ENCODE data around the gene ANGPTL7.
"Not testable (repeated sequence)": the region's sequence is repeated elsewhere in the genome, so short reads cannot be mapped to it uniquely, and the experiment has no call there.

The ANGPTL7 gene, protein sequence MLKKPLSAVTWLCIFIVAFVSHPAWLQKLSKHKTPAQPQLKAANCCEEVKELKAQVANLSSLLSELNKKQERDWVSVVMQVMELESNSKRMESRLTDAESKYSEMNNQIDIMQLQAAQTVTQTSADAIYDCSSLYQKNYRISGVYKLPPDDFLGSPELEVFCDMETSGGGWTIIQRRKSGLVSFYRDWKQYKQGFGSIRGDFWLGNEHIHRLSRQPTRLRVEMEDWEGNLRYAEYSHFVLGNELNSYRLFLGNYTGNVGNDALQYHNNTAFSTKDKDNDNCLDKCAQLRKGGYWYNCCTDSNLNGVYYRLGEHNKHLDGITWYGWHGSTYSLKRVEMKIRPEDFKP

DNA sequence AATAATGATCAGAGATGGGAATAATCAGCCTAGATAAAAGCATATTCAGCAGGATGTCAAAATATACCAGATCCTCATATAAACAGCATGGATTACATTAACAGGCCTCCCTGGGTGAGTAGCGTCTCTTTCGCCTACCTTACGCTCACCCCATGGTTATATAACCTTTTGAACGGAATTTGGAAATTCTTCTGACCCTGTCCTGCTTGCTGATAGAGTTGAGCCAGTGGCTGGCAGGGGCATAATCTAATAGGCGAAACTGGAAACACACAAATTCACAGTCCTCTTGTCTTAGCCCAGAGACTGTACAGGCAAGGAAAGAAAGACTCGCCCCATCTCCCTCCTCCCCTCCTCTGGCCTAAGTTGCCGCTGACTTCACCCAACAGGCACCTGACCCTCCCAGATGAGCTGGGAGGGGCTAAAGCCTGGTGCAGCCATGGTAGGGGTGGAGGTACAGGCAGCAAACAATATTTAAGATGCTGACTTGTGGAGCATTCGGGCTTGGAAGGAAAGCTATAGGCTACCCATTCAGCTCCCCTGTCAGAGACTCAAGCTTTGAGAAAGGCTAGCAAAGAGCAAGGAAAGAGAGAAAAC is at the start of gene ANGPTL7:
Gene ANGPTL7 (plus strand): TSS at position 498 of the 594 bp plus-strand sequence. CDS start 225 bp downstream, outside the sequence.
- in situ Hi-C loops (cut with MboI; ENCODE audit: low sequenced_read_pairs) = no loop called here

DNA sequence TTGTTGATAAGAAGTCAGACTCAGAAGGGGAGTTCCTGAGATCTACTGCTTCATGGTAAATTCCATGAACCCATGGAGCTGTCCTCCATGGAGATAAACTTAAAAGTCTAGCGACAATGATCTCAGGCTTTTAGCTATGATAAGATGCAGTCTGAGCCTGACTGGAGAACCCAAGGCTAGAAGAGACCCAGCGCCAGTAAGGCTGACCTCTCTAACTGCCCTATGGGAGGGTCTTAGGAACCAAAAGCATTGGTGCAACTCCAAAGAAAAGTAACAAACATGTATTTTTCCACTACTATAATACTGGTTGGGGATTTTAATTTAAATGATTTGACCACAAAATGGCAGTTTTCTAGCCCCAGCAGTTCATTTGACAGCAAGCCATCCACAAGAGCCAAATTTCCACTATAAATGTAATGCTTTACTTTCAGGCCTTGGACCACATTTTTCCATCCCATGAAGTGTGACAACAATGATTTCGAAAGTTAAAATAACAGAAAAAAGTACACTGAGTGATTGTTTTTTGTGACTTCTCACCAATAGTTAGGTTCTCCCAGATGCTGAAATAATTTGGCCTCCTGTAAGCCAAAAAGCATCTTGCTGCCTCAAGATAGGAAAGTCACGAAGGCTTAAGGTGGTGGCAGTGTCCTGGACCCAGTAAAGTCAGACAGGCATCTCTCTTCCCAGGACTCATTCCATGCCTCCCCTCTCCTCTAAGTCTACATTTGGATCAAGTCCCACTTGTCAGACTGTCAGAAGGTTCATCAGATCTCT is 46.4 kb upstream of the ANGPTL7 start:
- in situ Hi-C loops (cut with MboI; ENCODE audit: low sequenced_read_pairs) = no loop called here

DNA sequence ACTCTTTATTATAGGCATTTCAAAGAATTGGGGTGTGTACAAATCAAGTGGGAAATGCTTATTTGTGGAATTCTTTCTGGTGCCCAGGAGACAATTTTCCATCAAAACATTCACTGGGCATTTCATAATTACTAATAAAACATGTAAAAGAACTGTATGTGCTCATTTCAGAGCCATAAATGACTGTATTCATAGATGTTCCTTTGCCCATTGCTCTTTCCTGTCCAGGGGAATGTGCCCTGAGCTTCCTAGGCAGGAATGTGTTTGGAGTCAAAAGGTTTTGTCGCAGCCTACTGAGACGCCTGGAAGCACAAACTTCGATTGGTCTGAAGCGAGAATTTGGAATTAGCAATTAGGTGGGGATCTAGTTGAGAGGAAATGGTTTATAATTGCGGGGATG is 45.8 kb upstream of the ANGPTL7 start:
- in situ Hi-C loops (cut with MboI; ENCODE audit: low sequenced_read_pairs) = no loop called here

DNA sequence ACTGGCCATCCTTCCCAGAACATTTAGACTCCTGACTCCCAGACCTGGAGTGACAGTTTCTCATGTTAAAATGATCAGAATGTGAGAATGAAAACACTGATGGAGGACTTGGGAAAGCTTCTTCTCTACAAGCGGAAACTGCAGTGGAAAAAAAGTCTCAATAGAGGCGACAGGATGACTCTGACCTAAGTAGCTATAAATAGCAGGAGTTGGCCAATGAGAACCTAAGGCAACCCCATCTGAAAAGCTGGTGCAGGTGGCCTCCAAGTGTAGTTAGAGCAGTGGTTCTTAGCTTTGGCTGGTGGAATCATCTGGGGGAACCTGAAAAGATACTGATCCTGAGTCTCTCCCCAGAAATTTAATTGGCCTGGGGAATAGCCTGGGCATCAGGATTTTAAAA is 45.2 kb upstream of the ANGPTL7 start:
- in situ Hi-C loops (cut with MboI; ENCODE audit: low sequenced_read_pairs) = no loop called here

DNA sequence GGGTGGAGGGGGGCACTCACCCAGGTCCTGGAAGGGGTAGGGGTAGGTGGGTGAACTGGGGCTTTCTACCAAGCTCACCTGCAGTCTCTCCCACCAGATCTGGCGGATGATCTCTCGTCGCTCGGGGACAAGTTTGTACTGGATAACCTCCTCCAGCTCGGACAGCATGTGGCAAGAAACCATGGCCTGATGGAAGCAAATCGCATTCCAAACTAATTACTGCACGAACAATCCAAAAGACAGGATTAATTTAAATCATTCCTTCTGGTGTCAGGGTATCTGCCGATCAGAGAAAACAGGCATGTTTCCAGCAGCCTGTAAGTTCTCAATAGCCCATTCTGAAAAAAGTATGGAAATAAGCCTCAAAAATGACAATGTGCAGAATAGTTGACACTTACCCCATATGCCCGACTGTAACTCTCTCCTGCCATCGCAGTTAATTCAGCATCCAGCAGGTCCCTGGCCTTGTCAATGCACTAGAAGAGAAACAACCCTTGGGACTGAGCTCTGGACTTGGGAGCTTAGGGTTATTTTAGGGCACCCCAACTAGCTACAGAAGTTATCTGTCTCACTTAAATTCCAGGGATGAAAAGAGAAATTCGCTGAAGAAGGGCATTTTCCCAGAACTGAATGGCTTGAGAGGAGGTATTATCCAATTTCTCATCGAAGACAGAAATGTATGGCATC is 44.4 kb upstream of the ANGPTL7 start:
- in situ Hi-C loops (cut with MboI; ENCODE audit: low sequenced_read_pairs) = no loop called here

DNA sequence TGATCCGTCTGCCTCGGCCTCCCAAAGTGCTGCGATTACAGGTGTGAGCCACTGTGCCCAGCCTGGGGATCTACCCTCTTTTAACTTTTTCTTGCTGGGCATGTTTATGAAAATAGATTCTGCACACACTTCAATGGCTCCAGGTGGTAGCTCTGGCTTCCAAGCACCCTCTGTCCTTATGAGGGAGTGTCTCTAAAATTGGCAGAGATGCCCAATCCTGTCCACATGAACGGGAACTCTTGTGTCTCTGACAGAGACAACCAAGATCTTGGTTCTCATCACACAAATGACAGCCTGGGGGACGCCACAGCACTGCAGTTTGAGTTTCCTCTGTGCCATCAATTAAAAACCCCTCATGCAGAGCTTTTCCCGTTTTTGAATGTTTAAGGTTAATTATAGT is 43.4 kb upstream of the ANGPTL7 start:
- in situ Hi-C loops (cut with MboI; ENCODE audit: low sequenced_read_pairs) = no loop called here

DNA sequence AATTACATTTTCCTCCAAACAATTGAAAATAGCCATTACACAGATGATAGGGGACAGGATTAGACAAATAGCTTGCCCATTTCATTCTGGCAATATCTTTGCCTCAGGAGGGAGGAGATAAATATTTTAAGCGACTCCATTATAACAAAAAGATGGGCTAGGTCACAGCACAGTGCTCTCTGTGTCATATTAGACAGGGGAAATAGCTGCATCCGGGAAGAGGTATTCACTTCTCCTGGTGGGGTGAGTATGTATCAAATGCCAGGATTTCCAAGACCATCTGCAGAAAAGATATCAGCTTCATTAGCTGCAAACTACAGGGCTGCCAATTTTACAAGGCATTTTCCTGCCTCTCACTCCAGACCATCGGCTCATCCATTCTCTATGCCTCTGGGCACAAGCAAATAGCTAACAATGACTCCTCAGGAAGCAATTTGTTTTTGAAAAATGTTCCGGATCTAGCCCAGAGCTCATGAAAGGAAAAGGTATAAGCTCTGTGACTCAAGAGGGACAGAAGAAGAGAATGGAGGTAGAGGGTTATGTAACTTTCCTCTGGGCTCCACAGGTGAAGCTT is 41.9 kb upstream of the ANGPTL7 start:
- in situ Hi-C loops (cut with MboI; ENCODE audit: low sequenced_read_pairs) = no loop called here

DNA sequence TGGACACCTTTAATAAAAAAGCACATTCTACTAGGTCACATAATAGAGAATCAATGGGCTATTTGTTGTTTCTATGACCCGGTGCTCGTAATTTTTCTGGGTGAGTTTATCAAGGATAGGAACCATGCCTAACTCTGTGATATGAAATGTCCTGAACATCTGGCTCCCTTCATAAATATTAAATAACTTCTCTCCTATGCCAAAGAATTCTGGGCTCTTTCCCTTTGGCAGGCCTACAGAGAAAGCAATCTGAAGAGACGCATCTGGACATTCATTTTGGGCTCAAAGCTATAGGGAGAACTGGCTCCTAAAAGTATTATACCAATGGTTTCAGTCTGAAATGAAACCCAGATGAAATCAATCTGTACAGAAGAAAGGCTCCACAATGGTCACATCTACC is 38.8 kb upstream of the ANGPTL7 start:
- in situ Hi-C loops (cut with MboI; ENCODE audit: low sequenced_read_pairs) = no loop called here

DNA sequence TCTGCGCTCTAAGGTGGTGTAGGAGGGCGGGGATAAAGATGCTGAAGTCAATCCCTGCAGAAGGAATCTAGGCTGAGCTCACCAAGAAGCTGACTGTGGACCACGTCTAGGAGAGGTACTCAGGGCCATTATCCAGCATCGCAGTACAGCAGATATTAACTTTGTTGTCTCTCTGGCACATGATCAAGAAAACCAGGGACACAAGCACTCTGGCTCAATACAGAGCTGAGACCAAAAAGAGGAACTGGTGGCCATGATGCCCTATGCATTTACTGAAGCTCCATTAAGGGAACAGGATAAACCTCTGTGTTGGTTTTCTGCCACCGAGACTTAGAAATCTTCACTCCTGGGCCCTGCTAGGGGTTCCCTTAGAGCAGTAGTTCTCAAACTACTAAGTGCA is 38.0 kb upstream of the ANGPTL7 start:
- in situ Hi-C loops (cut with MboI; ENCODE audit: low sequenced_read_pairs) = no loop called here

DNA sequence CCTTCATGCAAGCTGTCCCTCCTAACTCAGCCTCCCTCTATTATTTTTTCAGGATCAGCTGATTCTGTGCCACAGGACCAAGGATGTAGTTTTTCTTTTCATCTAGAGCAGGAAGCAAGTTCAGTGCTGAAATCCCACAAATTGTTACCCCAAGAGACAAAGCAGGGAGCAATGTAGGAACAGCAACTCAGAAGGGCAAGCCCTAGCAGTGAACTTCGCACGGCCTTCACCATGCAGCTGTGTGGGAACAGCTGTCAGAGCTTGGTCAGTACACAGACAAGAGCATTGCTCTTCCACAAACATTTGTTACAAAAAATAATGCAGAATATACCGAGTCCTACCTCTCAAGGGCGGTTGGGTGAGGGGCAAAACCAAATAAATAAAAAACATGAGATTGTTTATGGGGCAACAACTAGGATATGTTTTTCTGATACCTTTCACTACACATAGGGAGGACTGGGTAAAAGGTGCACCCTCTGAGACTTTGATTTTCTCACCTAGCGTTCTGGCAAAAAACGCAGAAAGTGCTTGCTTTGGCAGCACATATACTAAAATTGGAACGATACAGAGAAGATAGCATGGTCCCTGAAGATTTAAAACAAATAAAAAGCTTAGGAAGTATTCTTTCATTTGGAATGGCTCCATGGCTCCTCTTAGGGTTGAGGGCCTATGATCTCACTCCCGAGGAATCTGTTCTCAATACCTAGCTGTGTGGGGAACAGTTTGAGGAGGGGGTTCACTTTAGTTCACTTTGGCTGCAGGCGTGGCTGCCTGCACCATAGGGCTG is 37.1 kb upstream of the ANGPTL7 start:
- in situ Hi-C loops (cut with MboI; ENCODE audit: low sequenced_read_pairs) = no loop called here

DNA sequence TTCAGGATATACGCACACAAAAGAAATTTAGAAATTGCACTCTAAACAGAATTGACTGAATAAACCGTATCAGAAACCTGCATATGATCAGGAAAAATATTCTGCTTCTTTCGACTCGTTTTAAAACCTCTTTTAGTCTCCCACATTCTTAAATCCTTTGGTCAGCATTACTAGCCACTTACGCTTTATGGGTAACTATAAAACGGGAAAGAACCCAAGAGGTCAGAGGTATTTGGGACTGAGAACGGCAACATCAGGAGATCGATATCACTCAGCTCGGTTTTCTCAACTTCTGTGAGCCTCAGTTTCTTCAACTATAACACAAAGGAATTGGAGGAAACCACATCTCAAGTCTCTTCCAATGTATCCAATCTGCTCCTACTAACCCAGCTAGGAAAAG is 36.4 kb upstream of the ANGPTL7 start:
- in situ Hi-C loops (cut with MboI; ENCODE audit: low sequenced_read_pairs) = no loop called here

DNA sequence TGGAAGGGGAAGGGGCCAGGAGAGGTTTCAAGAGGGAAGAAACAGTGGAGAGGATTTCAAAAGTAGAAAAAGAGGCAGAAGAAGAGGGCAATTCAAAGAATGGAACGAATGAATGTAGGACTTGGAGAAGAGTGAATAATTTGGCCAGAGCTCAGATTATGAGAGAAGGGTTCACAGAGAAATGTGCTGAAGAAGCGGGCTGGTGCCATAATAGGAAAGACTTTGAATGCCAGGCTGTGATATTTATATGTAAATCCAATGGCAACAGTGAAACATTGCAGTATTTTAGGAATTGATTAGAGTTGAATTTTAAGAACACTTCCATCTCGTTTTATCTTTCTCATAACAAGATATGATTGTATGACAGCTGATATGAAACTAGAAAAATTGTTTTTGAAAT is 36.0 kb upstream of the ANGPTL7 start:
- in situ Hi-C loops (cut with MboI; ENCODE audit: low sequenced_read_pairs) = no loop called here

DNA sequence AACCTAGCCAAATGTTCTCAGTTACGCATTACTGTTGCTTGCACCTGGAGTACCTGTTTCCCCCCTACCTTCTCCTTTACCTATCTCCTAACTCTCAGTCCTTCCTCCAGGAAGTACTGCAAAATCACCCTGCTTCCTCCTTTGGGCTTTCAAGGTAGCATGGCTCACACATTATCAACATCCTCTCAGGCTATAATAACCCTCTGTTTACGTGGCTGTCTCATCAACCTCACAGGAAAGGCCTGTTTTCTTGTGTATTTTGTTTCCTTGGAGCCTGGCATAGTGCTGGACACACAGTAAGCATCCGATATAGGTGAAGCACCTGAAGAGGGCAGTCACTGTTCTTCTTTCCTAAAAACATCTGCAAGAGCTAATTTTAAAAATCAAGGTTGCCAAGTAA is 32.7 kb upstream of the ANGPTL7 start:
- in situ Hi-C loops (cut with MboI; ENCODE audit: low sequenced_read_pairs) = no loop called here

DNA sequence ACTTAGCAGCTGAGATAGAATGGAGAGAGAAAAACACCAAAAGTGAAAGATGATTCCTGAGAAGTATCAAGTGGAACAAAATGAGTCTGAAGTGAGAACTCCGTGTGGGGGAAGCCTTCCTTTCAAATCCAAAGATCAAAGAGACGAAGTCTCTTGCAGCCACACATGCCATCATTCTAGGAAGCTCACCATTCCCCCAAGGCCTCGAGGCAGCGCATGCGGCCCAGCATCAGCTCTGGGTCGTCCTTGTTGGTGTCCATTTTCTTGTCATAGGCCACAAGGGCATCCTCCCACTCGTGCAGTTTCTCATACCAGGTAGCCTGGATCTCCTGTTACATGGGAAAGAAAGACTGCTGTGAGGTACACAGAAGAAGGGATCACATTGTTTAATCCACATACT is 32.2 kb upstream of the ANGPTL7 start:
- in situ Hi-C loops (cut with MboI; ENCODE audit: low sequenced_read_pairs) = no loop called here

DNA sequence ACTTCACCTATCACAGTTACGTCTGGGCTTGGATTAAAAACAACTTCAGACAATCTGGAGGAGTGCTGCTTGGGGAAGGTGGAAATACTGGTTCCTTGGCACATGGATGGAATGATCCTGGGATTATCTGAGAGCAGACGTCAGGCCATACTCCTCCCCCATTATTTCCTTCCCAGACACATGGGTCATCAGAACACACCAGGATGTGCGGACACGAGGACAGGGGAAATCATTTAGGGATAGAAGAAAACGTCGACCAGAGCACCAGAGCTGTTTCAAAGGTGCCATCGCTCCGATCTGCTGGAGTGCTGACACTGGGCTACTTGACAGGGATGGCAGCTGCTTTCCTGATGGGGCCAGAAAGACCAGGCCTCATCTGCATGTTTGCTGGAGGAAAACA is 31.8 kb upstream of the ANGPTL7 start:
- in situ Hi-C loops (cut with MboI; ENCODE audit: low sequenced_read_pairs) = no loop called here

DNA sequence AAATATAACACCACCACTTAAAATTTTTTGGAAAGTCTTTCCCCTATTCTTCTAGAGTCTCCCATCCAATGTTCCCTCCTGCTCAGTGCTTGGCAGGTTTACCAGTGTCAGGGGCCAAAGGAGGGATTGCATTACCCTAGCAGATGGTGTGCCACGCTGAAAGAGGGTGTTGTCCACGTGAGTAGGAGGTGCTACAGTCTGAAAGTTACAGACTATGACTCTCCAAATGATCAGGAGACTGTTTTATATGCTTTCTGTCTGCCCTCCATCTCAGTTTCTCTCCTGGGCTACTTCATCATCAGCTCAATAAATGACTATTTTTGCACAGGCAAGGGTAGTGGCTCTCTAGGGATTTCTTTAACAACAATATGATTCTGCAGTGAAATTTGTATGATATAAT is 31.3 kb upstream of the ANGPTL7 start:
- in situ Hi-C loops (cut with MboI; ENCODE audit: low sequenced_read_pairs) = no loop called here

DNA sequence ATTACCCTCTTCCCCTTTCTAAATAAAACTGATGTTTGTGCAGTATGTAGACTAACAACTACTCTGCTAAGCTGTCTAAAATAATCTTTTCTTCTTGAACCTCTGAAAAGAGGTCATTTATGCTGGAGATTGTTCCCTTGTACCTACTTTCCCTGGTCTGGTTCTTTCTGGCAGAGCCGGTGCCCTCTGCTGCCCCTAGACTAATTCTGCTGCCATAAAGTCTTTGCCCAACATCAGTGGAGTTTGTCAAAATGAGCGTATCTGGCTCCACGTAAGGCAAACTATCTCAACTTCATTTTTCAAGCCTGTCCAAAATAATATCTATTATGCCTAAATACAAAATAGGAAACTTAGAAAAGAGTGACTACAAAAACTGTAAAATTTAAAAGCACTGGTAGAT is 30.9 kb upstream of the ANGPTL7 start:
- in situ Hi-C loops (cut with MboI; ENCODE audit: low sequenced_read_pairs) = no loop called here

DNA sequence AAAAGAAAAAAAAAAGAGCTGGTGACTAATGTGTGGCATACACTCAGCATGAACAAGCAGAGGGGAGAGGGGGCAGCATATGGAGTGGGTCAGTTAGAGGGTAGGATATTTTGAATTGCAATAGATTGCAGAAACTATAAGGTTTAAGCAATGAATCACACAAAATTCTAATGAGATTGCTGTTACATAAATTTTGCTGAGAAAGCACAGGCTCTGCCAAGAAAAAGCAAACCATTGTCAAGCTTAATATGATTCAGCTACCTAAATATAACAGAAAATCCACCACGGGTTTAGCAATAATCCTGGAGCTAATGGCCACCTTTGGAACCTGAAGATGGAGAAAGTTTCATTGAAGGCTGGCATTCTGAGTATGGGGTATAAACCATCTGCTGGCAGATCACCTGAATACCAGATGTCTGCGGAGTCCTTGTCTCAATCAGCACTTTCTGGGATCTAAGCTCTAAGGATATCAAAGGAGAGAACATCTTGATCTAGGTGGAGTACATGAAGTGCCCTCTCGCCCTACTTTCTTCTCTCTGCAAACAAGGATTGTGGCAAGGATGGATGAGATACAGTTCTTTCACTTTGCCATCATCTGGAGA is 30.3 kb upstream of the ANGPTL7 start:
- in situ Hi-C loops (cut with MboI; ENCODE audit: low sequenced_read_pairs) = no loop called here

DNA sequence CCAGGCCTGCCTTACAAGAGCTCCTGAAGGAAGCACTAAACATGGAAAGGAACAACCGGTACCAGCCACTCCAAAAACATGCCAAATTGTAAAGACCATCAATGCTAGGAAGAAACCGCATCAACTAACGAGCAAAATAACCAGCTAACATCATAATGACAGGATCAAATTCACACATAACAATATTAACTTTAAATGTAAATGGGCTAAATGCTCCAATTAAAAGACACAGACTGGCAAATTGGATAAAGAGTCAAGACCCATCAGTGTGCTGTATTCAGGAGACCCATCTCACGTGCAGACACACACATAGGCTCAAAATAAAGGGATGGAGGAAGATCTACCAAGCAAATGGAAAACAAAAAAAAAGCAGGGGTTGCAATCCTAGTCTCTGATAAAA is 26.4 kb upstream of the ANGPTL7 start:
- in situ Hi-C loops (cut with MboI; ENCODE audit: low sequenced_read_pairs) = not testable (repeated sequence)

DNA sequence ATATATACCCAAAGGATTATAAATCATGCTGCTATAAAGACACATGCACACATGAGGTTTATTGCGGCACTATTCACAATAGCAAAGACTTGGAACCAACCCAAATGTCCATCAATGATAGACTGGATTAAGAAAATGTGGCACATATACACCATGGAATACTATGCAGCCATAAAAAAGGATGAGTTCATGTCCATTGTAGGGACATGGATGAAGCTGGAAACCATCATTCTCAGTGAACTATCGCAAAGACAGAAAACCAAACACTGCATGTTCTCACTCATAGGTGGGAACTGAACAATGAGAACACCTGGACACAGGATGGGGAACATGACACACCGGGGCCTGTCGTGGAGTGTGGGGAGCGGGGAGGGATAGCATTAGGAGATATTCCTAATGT is 22.4 kb upstream of the ANGPTL7 start:
- in situ Hi-C loops (cut with MboI; ENCODE audit: low sequenced_read_pairs) = not testable (repeated sequence)
